HL-60/S4 treated with phorbol 12-myristate 13-acetate at 8.2 ng/mL for 4 days and 3 days (cell line): ENCODE data around the gene COG5.
"Not testable (repeated sequence)": the region's sequence is repeated elsewhere in the genome, so short reads cannot be mapped to it uniquely, and the experiment has no call there.

ENCODE experiments used
- in situ Hi-C: fragments of 300-500 bp; cut with MboI; formaldehyde crosslinking; loops from 2 replicates; pipeline ENCODE4 v1.15.0; 2022; ENCODE audit warnings: low sequenced_read_pairs

Gene COG5

GRCh38 chr7:107286751-107287621 is 276.7 kb downstream of the COG5 start:
- in situ Hi-C loops: no loop called here

GRCh38 chr7:107284911-107285479 is 278.7 kb downstream of the COG5 start:
- in situ Hi-C loops: no loop called here

- in situ Hi-C loops: no loop called here
Measured at GRCh38 chr7:107277331-107277730, 286.4 kb downstream of the COG5 start.

GRCh38 chr7:107276220-107276827 is 287.4 kb downstream of the COG5 start:
- in situ Hi-C loops: no loop called here

GRCh38 chr7:107274506-107274905 is 289.2 kb downstream of the COG5 start:
- in situ Hi-C loops: no loop called here

- in situ Hi-C loops: no loop called here
Measured at GRCh38 chr7:107269790-107270189, 293.9 kb downstream of the COG5 start.

- in situ Hi-C loops: no loop called here
Measured at GRCh38 chr7:107268594-107268993, 295.1 kb downstream of the COG5 start.

- in situ Hi-C loops: no loop called here
Measured at GRCh38 chr7:107267138-107267537, 296.6 kb downstream of the COG5 start.

- in situ Hi-C loops: no loop called here
Measured at GRCh38 chr7:107264723-107265122, 299.0 kb downstream of the COG5 start.

- in situ Hi-C loops: no loop called here
Measured at GRCh38 chr7:107262857-107263256, 300.9 kb downstream of the COG5 start.

- in situ Hi-C loops: no loop called here
Measured at GRCh38 chr7:107258737-107259136, 305.0 kb downstream of the COG5 start.

- in situ Hi-C loops: no loop called here
Measured at GRCh38 chr7:107255602-107256001, 308.1 kb downstream of the COG5 start.

- in situ Hi-C loops: no loop called here
Measured at GRCh38 chr7:107254398-107254985, 309.2 kb downstream of the COG5 start.

- in situ Hi-C loops: no loop called here
Measured at GRCh38 chr7:107253599-107253998, 310.1 kb downstream of the COG5 start.

- in situ Hi-C loops: no loop called here
Measured at GRCh38 chr7:107251963-107252362, 311.8 kb downstream of the COG5 start.

- in situ Hi-C loops: no loop called here
Measured at GRCh38 chr7:107248551-107249316, 315.0 kb downstream of the COG5 start.

- in situ Hi-C loops: not testable (repeated sequence)
Measured at GRCh38 chr7:107246836-107247235, 316.9 kb downstream of the COG5 start.

- in situ Hi-C loops: no loop called here
Measured at GRCh38 chr7:107244613-107245012, 319.1 kb downstream of the COG5 start.

- in situ Hi-C loops: no loop called here
Measured at GRCh38 chr7:107242267-107242666, 321.5 kb downstream of the COG5 start.

GRCh38 chr7:107237451-107237850 is 326.3 kb downstream of the COG5 start:
- in situ Hi-C loops: no loop called here

GRCh38 chr7:107236862-107237261 is 326.9 kb downstream of the COG5 start:
- in situ Hi-C loops: no loop called here
